SW480 (cell line): ENCODE measurements around the gene LRP1B.
A peak's percentile ranks its signal among the peaks of the same experiment; 100 is the strongest.

Experiments used
- DNase-seq: peaks from one replicate; pipeline ENCODE4 v3.0.0-alpha.2; 2016; ENCODE audit warnings: low spot score

The LRP1B gene

GRCh38 chr2:141582213-141582612, 548.6 kb downstream of the LRP1B start:
- no peak for DNase-seq

DNA sequence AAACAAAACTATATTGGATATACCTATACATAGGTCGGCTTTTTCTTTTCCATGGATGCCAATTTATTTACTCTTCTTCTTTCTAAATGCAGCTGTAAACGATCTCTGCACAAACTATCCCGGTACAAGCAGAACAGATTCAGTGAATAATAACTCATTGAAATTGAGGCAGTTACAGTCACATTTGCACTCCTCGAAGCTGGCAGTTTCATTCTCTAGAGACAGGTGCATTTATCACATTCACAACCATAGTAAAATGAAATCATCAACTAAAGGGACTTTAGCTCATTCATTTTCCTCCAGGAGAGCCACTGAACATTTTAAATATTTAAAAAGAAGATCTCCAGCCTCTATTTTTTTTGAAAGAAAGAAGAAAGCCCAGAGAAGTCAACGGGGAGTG, 551.7 kb downstream of the LRP1B start:
- no peak for DNase-seq

GRCh38 chr2:141570474-141571131, 560.2 kb downstream of the LRP1B start:
- DNase-seq = no peak

DNA sequence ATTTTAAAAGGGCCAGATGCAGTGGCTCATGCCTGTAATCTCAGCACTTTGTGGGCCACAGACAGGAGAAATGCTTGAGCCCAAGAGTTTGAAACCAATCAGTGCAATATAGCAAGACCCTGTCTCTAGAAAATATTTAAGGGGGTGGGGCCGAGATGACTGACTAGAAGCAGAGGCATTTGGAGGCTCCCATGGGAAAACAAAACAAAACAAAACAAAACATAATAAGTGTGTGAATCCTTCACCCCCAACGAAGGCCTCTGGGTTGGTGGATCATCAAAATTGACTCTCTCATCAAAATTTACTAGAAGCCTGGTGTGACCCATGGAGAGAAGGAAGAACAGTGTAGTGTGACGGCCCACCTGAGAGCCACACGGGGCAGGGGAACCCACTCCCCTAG, 560.9 kb downstream of the LRP1B start:
- DNase-seq = no peak

DNA sequence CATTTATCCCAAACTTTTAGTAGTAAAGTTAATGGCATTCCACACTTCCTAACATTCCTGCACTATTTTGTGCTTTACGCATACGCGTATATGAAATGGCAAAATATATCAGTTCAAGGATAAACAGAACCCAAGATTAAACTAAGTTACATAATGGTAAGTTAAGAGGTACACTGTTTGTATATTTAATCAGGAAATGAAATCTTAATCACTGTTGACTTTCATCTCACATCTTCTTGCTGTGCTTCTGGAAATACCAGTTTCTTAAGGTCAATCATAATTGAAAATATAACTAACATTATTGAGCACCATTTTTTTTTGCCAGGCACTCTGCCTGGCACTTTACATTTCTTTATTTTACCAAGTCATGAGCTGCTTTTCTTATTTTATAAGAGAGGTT, 565.2 kb downstream of the LRP1B start:
- DNase-seq = no peak

GRCh38 chr2:141560723-141561122, 570.1 kb downstream of the LRP1B start:
- DNase-seq = no peak

- DNase-seq = no peak
Measured at GRCh38 chr2:141557329-141558095, 573.3 kb downstream of the LRP1B start.

DNA sequence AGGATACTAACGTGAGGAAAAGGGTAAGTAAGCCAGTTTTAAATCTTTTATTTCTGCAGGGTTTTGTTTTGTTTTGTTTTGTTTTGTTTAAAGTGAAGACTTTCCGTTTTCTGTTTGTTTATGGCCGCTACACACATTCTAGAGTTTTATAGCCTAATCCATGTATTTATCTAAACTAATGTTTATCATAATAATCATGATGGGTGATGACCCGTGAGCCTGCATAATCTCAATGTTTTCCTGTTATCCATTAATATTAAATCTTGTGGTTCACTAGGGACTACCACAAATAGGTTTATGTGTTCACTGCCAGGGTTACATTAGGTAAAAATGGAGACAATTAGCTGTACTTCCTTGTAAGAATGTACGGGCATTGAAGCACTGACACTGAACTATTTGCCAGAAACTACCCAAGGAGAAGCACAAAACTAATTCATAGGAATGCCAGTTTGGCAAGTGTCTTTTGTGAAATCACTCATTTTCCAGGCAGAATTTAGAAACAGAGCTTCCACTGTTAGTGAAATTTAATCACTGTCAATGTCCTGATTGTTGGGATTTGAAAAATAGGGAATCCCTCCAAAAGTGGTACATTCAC, 574.8 kb downstream of the LRP1B start:
- DNase-seq = no peak

DNA sequence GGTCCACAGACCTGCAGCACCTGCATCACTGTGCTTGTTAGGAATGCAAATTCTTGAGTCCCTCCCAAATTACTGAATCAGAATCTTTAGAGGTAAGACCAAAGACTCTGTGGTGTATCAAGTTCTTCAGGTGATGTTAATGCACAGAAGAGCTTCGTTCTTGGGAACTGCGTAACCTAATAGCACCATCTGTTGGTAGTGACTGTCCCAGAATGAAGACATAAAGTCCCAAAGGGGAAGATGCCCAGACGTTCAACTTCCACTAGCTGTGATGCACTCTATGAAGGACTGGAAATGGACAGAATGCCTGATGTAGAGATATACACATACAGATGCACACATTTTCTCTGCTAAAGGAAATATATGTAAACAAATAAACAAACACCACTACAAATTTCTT, 576.0 kb downstream of the LRP1B start:
- DNase-seq = peak; percentile 3

DNA sequence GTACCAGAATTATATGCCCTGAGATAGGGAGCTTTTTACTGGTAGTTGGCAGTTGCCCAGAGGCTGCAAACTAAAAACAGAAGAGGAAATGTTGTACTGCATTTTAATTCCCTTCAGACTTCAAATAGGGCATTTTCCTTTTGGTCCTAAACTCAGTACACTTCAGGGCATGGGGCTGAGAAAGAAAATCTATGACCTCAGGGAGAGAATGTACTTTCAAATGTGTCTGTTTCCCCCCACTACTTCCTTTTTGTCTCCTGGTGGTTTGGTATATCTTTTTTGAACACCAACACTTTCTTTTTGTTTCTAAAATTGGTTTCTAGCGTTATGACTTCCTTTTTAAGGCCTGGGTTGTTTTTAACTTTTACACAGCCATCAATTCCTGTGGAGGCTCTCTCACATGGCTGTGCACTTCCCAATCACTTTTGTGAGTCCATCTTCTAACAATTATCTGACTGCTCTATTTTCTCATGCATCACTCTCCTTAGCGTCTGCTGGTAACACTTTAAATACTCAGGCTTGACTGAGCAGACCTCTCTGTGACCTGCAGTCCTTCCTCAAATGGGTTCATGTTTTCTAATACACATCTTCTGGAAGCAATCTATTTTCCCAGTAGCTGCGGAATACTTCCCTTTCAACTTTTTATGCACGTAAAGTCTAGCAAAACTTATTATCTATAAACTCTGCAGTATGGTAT, 596.0 kb downstream of the LRP1B start:
- no peak for DNase-seq

DNA sequence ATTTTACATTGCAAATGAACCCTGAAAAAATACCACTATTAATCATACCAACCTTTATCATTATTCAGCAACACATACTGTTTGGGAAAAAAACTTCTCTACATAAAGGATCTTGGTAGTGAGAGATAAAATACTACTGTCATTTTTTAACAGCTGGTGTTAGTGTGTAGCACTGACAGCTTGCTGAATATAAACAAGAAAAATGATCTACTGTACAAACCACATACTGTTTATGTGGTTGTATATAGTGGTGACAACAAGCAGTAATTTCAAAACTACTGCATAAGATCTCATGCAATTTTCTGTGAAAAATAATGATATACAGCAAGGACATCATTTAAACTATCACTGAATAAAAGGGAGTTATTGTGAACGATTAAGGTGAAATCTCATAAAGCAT, 601.2 kb downstream of the LRP1B start:
- no peak for DNase-seq

DNA sequence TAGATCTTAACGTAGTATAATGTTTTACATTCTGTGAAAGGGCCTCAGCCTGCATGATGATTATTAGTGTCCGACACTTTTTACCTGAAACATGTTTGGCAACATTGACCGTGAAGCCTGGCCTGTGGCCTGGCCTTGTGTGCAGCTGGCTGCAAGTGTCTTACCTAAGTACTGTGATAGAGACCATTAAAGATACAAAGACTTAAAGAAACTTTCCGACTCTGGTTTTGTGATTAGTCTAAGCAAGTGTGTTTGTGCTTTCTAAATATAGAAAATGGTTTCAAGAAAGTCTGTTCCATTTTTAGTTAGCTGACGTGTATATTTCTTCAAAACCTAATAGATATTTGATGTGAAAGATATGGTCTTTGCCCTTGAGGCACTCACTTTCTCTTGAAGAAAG, 601.8 kb downstream of the LRP1B start:
- DNase-seq = no peak

GRCh38 chr2:141526760-141527159, 604.1 kb downstream of the LRP1B start:
- DNase-seq = no peak

DNA sequence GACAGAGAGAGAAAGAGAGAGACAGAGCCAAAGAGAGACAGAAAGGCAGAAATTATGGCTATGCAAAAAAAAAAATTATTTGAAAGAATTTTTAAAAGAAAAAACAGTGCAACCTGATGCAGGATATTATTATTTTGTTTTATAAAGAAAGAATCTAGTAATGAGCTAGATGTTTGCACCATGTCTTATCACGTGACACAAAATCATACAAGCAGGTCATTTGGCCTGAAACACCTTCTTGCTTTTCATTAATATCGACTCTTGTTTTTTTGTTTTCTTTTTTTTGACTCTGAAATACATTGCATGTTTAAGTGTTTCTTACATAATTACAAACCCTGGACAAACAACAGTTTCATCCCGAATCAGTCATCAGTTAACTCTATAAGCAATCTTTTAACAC, 606.0 kb downstream of the LRP1B start:
- no peak for DNase-seq

DNA sequence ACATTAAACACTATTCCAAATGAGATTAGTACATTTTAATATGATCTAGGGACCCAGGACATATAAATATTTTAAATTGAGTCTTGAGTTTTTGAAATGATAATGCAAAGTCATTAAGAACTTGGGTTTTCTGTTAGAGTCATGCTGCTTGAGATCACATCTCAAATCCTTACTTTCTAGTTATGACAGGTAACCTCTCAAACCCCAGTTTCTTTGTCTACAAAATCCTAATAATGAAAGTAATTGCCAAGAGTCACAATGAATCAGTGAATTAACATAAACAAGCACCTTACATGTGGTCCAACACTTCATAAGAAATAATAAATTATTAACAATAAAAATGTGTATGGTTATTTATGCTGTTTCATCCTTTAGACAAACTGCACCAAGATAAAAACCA, 607.6 kb downstream of the LRP1B start:
- no peak for DNase-seq

GRCh38 chr2:141522702-141523101, 608.1 kb downstream of the LRP1B start:
- DNase-seq = no peak

GRCh38 chr2:141522048-141522447, 608.8 kb downstream of the LRP1B start:
- no peak for DNase-seq

DNA sequence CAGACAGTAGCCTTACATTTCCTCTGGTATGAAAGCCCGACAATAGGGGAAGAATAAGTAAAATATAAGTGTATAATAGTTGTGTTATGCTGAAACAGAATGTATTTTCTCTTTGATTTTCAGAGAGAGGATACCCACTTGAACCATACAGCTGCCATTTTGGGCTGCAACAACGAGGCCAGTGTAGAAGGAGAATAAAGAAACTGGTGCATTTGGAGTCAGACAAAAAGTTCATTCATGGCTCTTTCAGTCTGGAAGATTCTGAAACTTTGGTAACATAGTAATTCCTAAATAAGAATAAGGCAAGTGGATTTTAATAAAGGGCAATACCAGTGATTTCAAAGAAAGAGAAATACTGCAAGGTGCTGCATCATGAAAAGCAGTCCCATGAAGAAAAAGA, 610.9 kb downstream of the LRP1B start:
- DNase-seq = no peak

GRCh38 chr2:141517852-141518421, 612.9 kb downstream of the LRP1B start:
- DNase-seq = no peak

GRCh38 chr2:141517180-141517851, 613.5 kb downstream of the LRP1B start:
- DNase-seq = no peak

- DNase-seq = no peak
Measured at GRCh38 chr2:141515931-141516330, 614.9 kb downstream of the LRP1B start.

DNA sequence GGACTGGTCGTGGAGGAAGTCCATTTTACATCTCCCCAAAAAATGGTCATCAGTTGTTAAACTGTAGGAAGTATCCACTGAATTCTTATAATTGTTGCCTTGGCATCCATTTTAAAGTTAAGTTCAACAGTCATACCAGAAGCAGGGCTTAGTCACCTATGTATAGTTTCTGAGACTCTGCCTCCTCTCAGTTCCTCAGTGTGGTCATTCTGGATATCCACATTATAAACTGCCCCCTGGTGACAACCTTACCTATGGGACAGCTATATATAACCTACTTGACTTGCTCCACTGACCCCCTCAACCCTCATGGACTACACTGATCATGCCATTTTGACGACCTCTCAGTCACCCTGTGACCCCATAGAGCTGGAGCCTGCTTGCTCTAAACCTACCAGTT, 617.0 kb downstream of the LRP1B start:
- no peak for DNase-seq
